ENCODE results near the gene TNFAIP1. TPM values are rescaled to one million over a fixed set of nuclear protein-coding genes. Genes with fewer than 3 reads are reported as not detected.

Gene TNFAIP1
- polyA plus RNA-seq, 1 donor (not counting 4 experiments of a cell fraction or from before 2014, with no cell fraction given): 84.6 TPM

DNA sequence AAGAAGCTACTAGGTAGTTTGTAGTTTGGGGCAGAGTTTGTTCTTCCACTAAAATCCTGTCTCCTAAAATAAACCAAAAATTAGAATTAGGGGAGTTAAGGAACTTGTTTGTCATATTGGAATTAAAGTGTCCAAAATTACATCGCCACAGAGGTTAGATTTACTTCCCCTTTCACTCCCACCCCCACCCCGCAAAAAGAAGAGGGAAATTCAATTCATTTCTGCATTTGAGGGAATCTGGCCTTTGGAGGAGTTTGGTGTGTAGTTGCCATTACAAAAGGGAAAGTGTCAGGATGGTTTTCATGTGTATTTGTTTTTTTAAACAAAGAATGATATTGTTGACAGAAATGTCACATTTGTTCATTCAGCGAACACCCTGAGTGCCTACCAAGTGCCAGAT is 10.8 kb upstream of the TNFAIP1 start:
- Histone ChIP-seq H3K4me2 (ENCODE audit: control insufficient read depth, extremely low read depth, insufficient read depth, low read depth, low read length) (no peak overlapping the region), H3K9ac (ENCODE audit: control insufficient read depth, extremely low read depth, insufficient read depth, low read length) (no peak overlapping the region), H3K9me1 (ENCODE audit: control insufficient read depth, extremely low read depth, insufficient read depth, low read length) (peaks cover 2% of the 10 kb centered on the region), H3K9me3 (ENCODE audit: control insufficient read depth, low read depth, low read length) (no peaks in the 10 kb centered on the region), H4K20me1 (ENCODE audit: control insufficient read depth, extremely low read depth, insufficient read depth, low read length) (no peaks in the 10 kb centered on the region), H3K79me2 (ENCODE audit: control insufficient read depth, insufficient read depth, low read length) (peaks cover 39% of the 10 kb centered on the region), H3K27ac (ENCODE audit: control insufficient read depth, insufficient read depth, low read length) (no peak overlapping the region), H3K27me3 (ENCODE audit: control insufficient read depth, extremely low read depth, insufficient read depth, low read length) (no peaks in the 10 kb centered on the region), H2AFZ (ENCODE audit: control insufficient read depth, low read length) (no peak overlapping the region), H3K36me3 (ENCODE audit: control insufficient read depth in 2 of 2, extremely low read depth in 1 of 2, insufficient read depth in 2 of 2, low read length in 2 of 2) (peaks cover 6 to 14% of the 10 kb centered on the region in 2 experiments), H3K4me3 (ENCODE audit: control insufficient read depth in 2 of 3, extremely low read depth in 1 of 3, insufficient read depth in 2 of 3, low read depth in 1 of 3, low read length in 3 of 3) (no peak overlapping the region), H3K4me1 (ENCODE audit: control insufficient read depth, extremely low read depth, insufficient read depth, low read length) (peaks cover 28% of the 10 kb centered on the region)
- DNase-seq (ENCODE audit: low read depth, low spot score) (no peak), FAIRE-seq (no peak)
- TF ChIP-seq, protein P1, sequence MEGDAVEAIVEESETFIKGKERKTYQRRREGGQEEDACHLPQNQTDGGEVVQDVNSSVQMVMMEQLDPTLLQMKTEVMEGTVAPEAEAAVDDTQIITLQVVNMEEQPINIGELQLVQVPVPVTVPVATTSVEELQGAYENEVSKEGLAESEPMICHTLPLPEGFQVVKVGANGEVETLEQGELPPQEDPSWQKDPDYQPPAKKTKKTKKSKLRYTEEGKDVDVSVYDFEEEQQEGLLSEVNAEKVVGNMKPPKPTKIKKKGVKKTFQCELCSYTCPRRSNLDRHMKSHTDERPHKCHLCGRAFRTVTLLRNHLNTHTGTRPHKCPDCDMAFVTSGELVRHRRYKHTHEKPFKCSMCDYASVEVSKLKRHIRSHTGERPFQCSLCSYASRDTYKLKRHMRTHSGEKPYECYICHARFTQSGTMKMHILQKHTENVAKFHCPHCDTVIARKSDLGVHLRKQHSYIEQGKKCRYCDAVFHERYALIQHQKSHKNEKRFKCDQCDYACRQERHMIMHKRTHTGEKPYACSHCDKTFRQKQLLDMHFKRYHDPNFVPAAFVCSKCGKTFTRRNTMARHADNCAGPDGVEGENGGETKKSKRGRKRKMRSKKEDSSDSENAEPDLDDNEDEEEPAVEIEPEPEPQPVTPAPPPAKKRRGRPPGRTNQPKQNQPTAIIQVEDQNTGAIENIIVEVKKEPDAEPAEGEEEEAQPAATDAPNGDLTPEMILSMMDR (optimal IDR thresholded peaks at IDR 0.05 in 1 of 3, IDR thresholded peaks at IDR 0.05 in 1 of 3, conservative IDR thresholded peaks at IDR 0.05 in 1 of 3; ENCODE audit: extremely low read depth in 1 of 3, insufficient read depth in 2 of 3, low read length in 3 of 3): no peak
- TF ChIP-seq EZH2 (IDR thresholded peaks at IDR 0.05; ENCODE audit: low read length): no peak
- dilution Hi-C loops (cut with MboI; ENCODE audit: extremely low pct_ligation_motif_present, low sequenced_read_pairs): no loop called here

DNA sequence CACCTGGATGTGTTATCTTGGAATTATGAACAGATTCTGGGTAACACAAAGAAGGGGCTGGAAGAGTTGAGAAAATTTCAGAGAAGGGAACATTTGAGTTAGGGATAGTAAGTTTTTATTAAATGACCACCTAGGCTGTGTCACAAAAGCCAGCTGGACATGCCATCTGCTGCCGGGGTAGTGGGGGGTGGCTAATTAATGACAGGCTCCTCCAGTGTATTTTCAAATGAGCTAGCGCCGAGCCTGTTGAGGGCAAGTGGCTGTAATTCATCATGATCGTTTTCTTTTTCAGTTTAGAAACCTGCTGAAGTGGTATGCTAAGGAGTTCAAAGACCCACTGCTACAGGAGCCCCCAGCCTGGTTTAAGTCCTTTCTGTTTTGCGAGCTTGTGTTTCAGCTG is 10.3 kb upstream of the TNFAIP1 start:
- peaks cover 35% of the 10 kb centered on the region for H3K79me2 ChIP-seq (ENCODE audit: control insufficient read depth, insufficient read depth, low read length)
- no peak for DNase-seq (ENCODE audit: low read depth, low spot score)
- dilution Hi-C loops (cut with MboI; ENCODE audit: extremely low pct_ligation_motif_present, low sequenced_read_pairs): no loop called here
- H3K4me3 ChIP-seq (ENCODE audit: control insufficient read depth in 2 of 3, extremely low read depth in 1 of 3, insufficient read depth in 2 of 3, low read depth in 1 of 3, low read length in 3 of 3): no peak overlapping the region
- no peaks in the 10 kb centered on the region for H4K20me1 ChIP-seq (ENCODE audit: control insufficient read depth, extremely low read depth, insufficient read depth, low read length)
- no peaks in the 10 kb centered on the region for H3K27me3 ChIP-seq (ENCODE audit: control insufficient read depth, extremely low read depth, insufficient read depth, low read length)
- H3K9ac ChIP-seq (ENCODE audit: control insufficient read depth, extremely low read depth, insufficient read depth, low read length): no peak overlapping the region
- H3K4me2 ChIP-seq (ENCODE audit: control insufficient read depth, extremely low read depth, insufficient read depth, low read depth, low read length): no peak overlapping the region
- no peak for FAIRE-seq
- no peak overlapping the region for H3K27ac ChIP-seq (ENCODE audit: control insufficient read depth, insufficient read depth, low read length)
- peaks cover 7 to 14% of the 10 kb centered on the region in 2 experiments for H3K36me3 ChIP-seq (ENCODE audit: control insufficient read depth in 2 of 2, extremely low read depth in 1 of 2, insufficient read depth in 2 of 2, low read length in 2 of 2)
- H2AFZ ChIP-seq (ENCODE audit: control insufficient read depth, low read length): no peak overlapping the region
- H3K9me1 ChIP-seq (ENCODE audit: control insufficient read depth, extremely low read depth, insufficient read depth, low read length): peaks cover 2% of the 10 kb centered on the region
- H3K4me1 ChIP-seq (ENCODE audit: control insufficient read depth, extremely low read depth, insufficient read depth, low read length): peaks cover 24% of the 10 kb centered on the region
- TF ChIP-seq EZH2 (IDR thresholded peaks at IDR 0.05; ENCODE audit: low read length): no peak
- TF ChIP-seq, protein P1 (optimal IDR thresholded peaks at IDR 0.05 in 1 of 3, IDR thresholded peaks at IDR 0.05 in 1 of 3, conservative IDR thresholded peaks at IDR 0.05 in 1 of 3; ENCODE audit: extremely low read depth in 1 of 3, insufficient read depth in 2 of 3, low read length in 3 of 3): no peak
- H3K9me3 ChIP-seq (ENCODE audit: control insufficient read depth, low read depth, low read length): no peaks in the 10 kb centered on the region
